Activated T-cell treated with anti-CD3 and anti-CD28 coated beads, Interleukin-2, amount 50 U/mL, for 72 hours (primary cell): Measurements from ENCODE around the gene SLC18B1. TPM values are rescaled to one million over a fixed set of nuclear protein-coding genes. Genes with fewer than 3 reads are reported as not detected.
"Not testable (repeated sequence)": the region's sequence is repeated elsewhere in the genome, so short reads cannot be mapped to it uniquely, and the experiment has no call there.

Experiments used
- ATAC-seq, 2 donors: fragments of 150-1000 bp; cut with Tn5 transposase; replicated peaks in 1 of 2; 2 replicates each; pipeline ENCODE4 v1.10.0; 2021; ENCODE audit warnings: moderate library complexity in 2 of 2, mild to moderate bottlenecking in 1 of 2
- DNase-seq, 2 donors: peaks; one replicate each; pipeline ENCODE4 v3.0.0; 2021 to 2022; ENCODE audit warnings: mixed read lengths in 1 of 2
- H3K27ac Mint-ChIP-seq: one replicate; pipeline ENCODE4 v1.8.0; 2022; ENCODE audit warnings: mild to moderate bottlenecking, moderate library complexity, mixed read lengths
- H3K27me3 Mint-ChIP-seq: one replicate; pipeline ENCODE4 v1.8.0; 2022; ENCODE audit warnings: low read depth, mixed read lengths
- H3K36me3 Mint-ChIP-seq, 2 donors: one replicate each; pipeline ENCODE4 v1.8.0; 2022; ENCODE audit warnings: mixed read lengths in 2 of 2, mild to moderate bottlenecking in 1 of 2; ENCODE audit not compliant: insufficient read depth in 2 of 2
- H3K4me1 Mint-ChIP-seq: one replicate; pipeline ENCODE4 v1.8.0; 2022; ENCODE audit warnings: low read depth, mixed read lengths
- H3K4me3 Mint-ChIP-seq, 2 donors: one replicate each; pipeline ENCODE4 v1.8.0; 2022; ENCODE audit warnings: mild to moderate bottlenecking in 2 of 2, mixed read lengths in 2 of 2, moderate library complexity in 2 of 2
- H3K9me3 Mint-ChIP-seq, 2 donors: one replicate each; pipeline ENCODE4 v1.8.0; 2022; ENCODE audit warnings: mixed read lengths in 2 of 2
- total RNA-seq, 2 donors: library from RNA; stranded (reverse); gene quantifications; one replicate each; pipeline ENCODE4 v1.2.3, GENCODE V29; 2022

The SLC18B1 gene
- total RNA-seq, 2 donors from 2014 or later: 5.1 to 6.9 TPM

GRCh38 chr6:132788658-132789395, 9.6 kb downstream of the SLC18B1 start:
- DNase-seq: no peak
- H3K9me3 Mint-ChIP-seq: no peaks in the 10 kb centered on the region
- peaks cover 0 to 2% of the 10 kb centered on the region in 2 donors for H3K36me3 Mint-ChIP-seq
- H3K4me3 Mint-ChIP-seq: no peak overlapping the region
- ATAC-seq: no peak
- no peaks in the 10 kb centered on the region for H3K27me3 Mint-ChIP-seq
- H3K27ac Mint-ChIP-seq: no peak overlapping the region
- peaks cover 16% of the 10 kb centered on the region for H3K4me1 Mint-ChIP-seq

GRCh38 chr6:132785936-132786335, 12.5 kb downstream of the SLC18B1 start:
- Mint-ChIP-seq H3K36me3 (peaks cover 0 to 2% of the 10 kb centered on the region in 2 donors), H3K27me3 (no peaks in the 10 kb centered on the region), H3K9me3 (no peaks in the 10 kb centered on the region), H3K4me3 (no peak overlapping the region), H3K27ac (no peak overlapping the region), H3K4me1 (peaks cover 10% of the 10 kb centered on the region)
- DNase-seq (no peak), ATAC-seq (no peak)

- Mint-ChIP-seq H3K4me1 (no peaks in the 10 kb centered on the region), H3K4me3 (no peak overlapping the region), H3K27me3 (no peaks in the 10 kb centered on the region), H3K27ac (no peak overlapping the region), H3K36me3 (no peaks in the 10 kb centered on the region), H3K9me3 (no peaks in the 10 kb centered on the region)
- DNase-seq (no peak), ATAC-seq (peak in 1 of 2 donors; percentile 41)
These were observed 17.6 kb downstream of the SLC18B1 start for GRCh38 chr6:132780770-132781371.

- H3K36me3 Mint-ChIP-seq, H3K4me1 Mint-ChIP-seq, DNase-seq, H3K9me3 Mint-ChIP-seq, H3K27ac Mint-ChIP-seq, H3K4me3 Mint-ChIP-seq, H3K27me3 Mint-ChIP-seq, ATAC-seq: not testable (repeated sequence)
These were observed 20.6 kb downstream of the SLC18B1 start for GRCh38 chr6:132777881-132778280.

- H3K27ac Mint-ChIP-seq: no peak overlapping the region
- ATAC-seq (peak; percentile 70 to 83), DNase-seq (peak; percentile 25 to 43)
- peaks cover 0 to 3% of the 10 kb centered on the region in 2 donors for H3K36me3 Mint-ChIP-seq
- H3K9me3 Mint-ChIP-seq: no peaks in the 10 kb centered on the region
- peaks cover 17% of the 10 kb centered on the region for H3K4me1 Mint-ChIP-seq
- H3K27me3 Mint-ChIP-seq: no peaks in the 10 kb centered on the region
- no peak overlapping the region for H3K4me3 Mint-ChIP-seq
These were observed 30.4 kb downstream of the SLC18B1 start for GRCh38 chr6:132768051-132768517.

GRCh38 chr6:132765560-132765959, 32.9 kb downstream of the SLC18B1 start:
- H3K9me3 Mint-ChIP-seq: no peaks in the 10 kb centered on the region
- no peak overlapping the region for H3K4me3 Mint-ChIP-seq

GRCh38 chr6:132764370-132764769, 34.1 kb downstream of the SLC18B1 start:
- H3K36me3 Mint-ChIP-seq: no peaks in the 10 kb centered on the region
- no peak for ATAC-seq

More at GRCh38 chr6:132765560-132765959, 32.9 kb downstream of the SLC18B1 start:
- peaks cover 0 to 3% of the 10 kb centered on the region in 2 donors for H3K36me3 Mint-ChIP-seq
- ATAC-seq (no peak), DNase-seq (no peak)
- H3K27ac Mint-ChIP-seq: no peak overlapping the region
- H3K4me1 Mint-ChIP-seq: peaks cover 35% of the 10 kb centered on the region
- no peaks in the 10 kb centered on the region for H3K27me3 Mint-ChIP-seq

GRCh38 chr6:132763269-132763668, 35.2 kb downstream of the SLC18B1 start:
- H3K9me3 Mint-ChIP-seq: no peaks in the 10 kb centered on the region
- peaks cover 42% of the 10 kb centered on the region for H3K4me1 Mint-ChIP-seq
- no peaks in the 10 kb centered on the region for H3K27me3 Mint-ChIP-seq
- DNase-seq: peak; percentile 54 to 64
- peak overlapping the region; percentile 75 to 79 for H3K4me3 Mint-ChIP-seq
- H3K36me3 Mint-ChIP-seq: no peaks in the 10 kb centered on the region
- H3K27ac Mint-ChIP-seq: peak overlapping the region; percentile 81
- peak; percentile 90 to 97 for ATAC-seq

More at GRCh38 chr6:132764370-132764769, 34.1 kb downstream of the SLC18B1 start:
- no peaks in the 10 kb centered on the region for H3K9me3 Mint-ChIP-seq
- H3K4me3 Mint-ChIP-seq: peak overlapping the region; percentile 23 to 79
- DNase-seq: no peak
- H3K27me3 Mint-ChIP-seq: no peaks in the 10 kb centered on the region
- peak overlapping the region; percentile 74 for H3K27ac Mint-ChIP-seq
- peaks cover 42% of the 10 kb centered on the region for H3K4me1 Mint-ChIP-seq

GRCh38 chr6:132760256-132760655, 38.2 kb downstream of the SLC18B1 start:
- Mint-ChIP-seq H3K4me1 (peaks cover 42% of the 10 kb centered on the region), H3K27me3 (no peaks in the 10 kb centered on the region), H3K27ac (no peak overlapping the region), H3K9me3 (no peaks in the 10 kb centered on the region), H3K36me3 (peaks cover 2 to 3% of the 10 kb centered on the region in 2 donors), H3K4me3 (peak overlapping the region in 1 of 2 donors; percentile 50)
- DNase-seq (no peak), ATAC-seq (no peak)

GRCh38 chr6:132758689-132759088, 39.7 kb downstream of the SLC18B1 start:
- H3K36me3 Mint-ChIP-seq: peaks cover 2 to 3% of the 10 kb centered on the region in 2 donors
- H3K9me3 Mint-ChIP-seq: no peaks in the 10 kb centered on the region
- no peak for DNase-seq
- no peak overlapping the region for H3K27ac Mint-ChIP-seq
- no peak for ATAC-seq
- H3K4me1 Mint-ChIP-seq: peaks cover 31% of the 10 kb centered on the region
- no peak overlapping the region for H3K4me3 Mint-ChIP-seq
- H3K27me3 Mint-ChIP-seq: no peaks in the 10 kb centered on the region

- ATAC-seq (no peak), DNase-seq (no peak)
- Mint-ChIP-seq H3K27ac (no peak overlapping the region), H3K4me3 (no peak overlapping the region), H3K4me1 (peaks cover 37% of the 10 kb centered on the region), H3K36me3 (peaks cover 10 to 11% of the 10 kb centered on the region in 2 donors), H3K9me3 (peaks cover 0 to 3% of the 10 kb centered on the region in 2 donors), H3K27me3 (no peaks in the 10 kb centered on the region)
These were observed 46.2 kb downstream of the SLC18B1 start for GRCh38 chr6:132752255-132752654.

- ATAC-seq: no peak
- Mint-ChIP-seq H3K27ac (no peak overlapping the region), H3K4me1 (peaks cover 37% of the 10 kb centered on the region), H3K9me3 (peaks cover 0 to 3% of the 10 kb centered on the region in 2 donors), H3K4me3 (no peak overlapping the region), H3K27me3 (no peaks in the 10 kb centered on the region), H3K36me3 (peaks cover 10 to 11% of the 10 kb centered on the region in 2 donors)
- no peak for DNase-seq
These were observed 46.6 kb downstream of the SLC18B1 start for GRCh38 chr6:132751828-132752227.

- Mint-ChIP-seq H3K4me3 (peak overlapping the region in 1 of 2 donors; percentile 61), H3K9me3 (peaks cover 0 to 3% of the 10 kb centered on the region in 2 donors), H3K27ac (peak overlapping the region; percentile 69), H3K36me3 (peaks cover 10 to 11% of the 10 kb centered on the region in 2 donors), H3K4me1 (peaks cover 37% of the 10 kb centered on the region), H3K27me3 (no peaks in the 10 kb centered on the region)
- DNase-seq: no peak
- no peak for ATAC-seq
These were observed 47.1 kb downstream of the SLC18B1 start for GRCh38 chr6:132751306-132751705.
